MM.1S (cell line): ENCODE measurements around the gene NDFIP1.

Source experiments
- DNase-seq: peaks from one replicate; pipeline ENCODE4 v3.0.0-alpha.2; 2015
- H2AFZ ChIP-seq: fragments of 300-600 bp; sonication (generic); 2 replicates; pipeline ENCODE4 v1.6.0; 2016; ENCODE audit warnings: antibody characterized with exemption, low read length
- H3F3A ChIP-seq: fragments of 300-600 bp; sonication (generic); 2 replicates; pipeline ENCODE4 v1.6.1; 2016; ENCODE audit warnings: mild to moderate bottlenecking, antibody characterized with exemption, low read length, moderate library complexity, mixed read lengths; ENCODE audit not compliant: insufficient read depth
- H3K27ac ChIP-seq: fragments of 300-600 bp; sonication (generic); 2 replicates; pipeline ENCODE4 v1.5.1; 2016; ENCODE audit warnings: mild to moderate bottlenecking, low read length
- H3K27me3 ChIP-seq: fragments of 300-600 bp; sonication (generic); replicated peaks from 2 replicates; pipeline ENCODE4 v1.6.0; 2016; ENCODE audit warnings: low read length; ENCODE audit not compliant: insufficient read depth
- H3K36me3 ChIP-seq: fragments of 300-600 bp; sonication (generic); replicated peaks from 2 replicates; pipeline ENCODE4 v1.6.1; 2016; ENCODE audit warnings: mild to moderate bottlenecking, low read length, mixed read lengths; ENCODE audit not compliant: insufficient read depth
- H3K4me1 ChIP-seq: fragments of 300-600 bp; sonication (generic); 2 replicates; pipeline ENCODE4 v1.6.1; 2016; ENCODE audit warnings: low read length, mixed read lengths
- H3K4me2 ChIP-seq: fragments of 300-600 bp; sonication (generic); 2 replicates; pipeline ENCODE4 v1.6.0; 2016; ENCODE audit warnings: low read depth, low read length
- H3K4me3 ChIP-seq: fragments of 300-600 bp; sonication (generic); 2 replicates; pipeline ENCODE4 v1.5.1; 2016; ENCODE audit warnings: low read length, mixed read lengths
- H3K79me2 ChIP-seq: fragments of 300-600 bp; sonication (generic); 2 replicates; pipeline ENCODE4 v1.6.1; 2016; ENCODE audit warnings: mixed run types, low read length, mixed read lengths
- H3K9ac ChIP-seq: fragments of 300-600 bp; sonication (generic); 2 replicates; pipeline ENCODE4 v1.6.1; 2016; ENCODE audit warnings: low read length, mixed read lengths
- H3K9me2 ChIP-seq: fragments of 300-600 bp; sonication (generic); replicated peaks from 2 replicates; pipeline ENCODE4 v1.6.1; 2016; ENCODE audit warnings: mild to moderate bottlenecking, low read length, mixed read lengths; ENCODE audit not compliant: insufficient read depth
- H3K9me3 ChIP-seq: fragments of 300-600 bp; sonication (generic); replicated peaks from 2 replicates; pipeline ENCODE4 v1.6.1; 2016; ENCODE audit warnings: mild to moderate bottlenecking, low read length, mixed read lengths; ENCODE audit not compliant: insufficient read depth
- H4K20me1 ChIP-seq: fragments of 300-600 bp; sonication (generic); 2 replicates; pipeline ENCODE4 v1.6.1; 2016; ENCODE audit warnings: mild to moderate bottlenecking, low read length, moderate library complexity, mixed read lengths; ENCODE audit not compliant: insufficient read depth
- CTCF ChIP-seq: fragments of 300-600 bp; sonication (generic); IDR thresholded peaks from 2 replicates; pipeline ENCODE4 v1.5.1; 2016; ENCODE audit warnings: antibody characterized with exemption, low read length, mixed read lengths
- EZH2 ChIP-seq: fragments of 300-600 bp; sonication (generic); optimal IDR thresholded peaks from 2 replicates; pipeline ENCODE3; 2017; ENCODE audit warnings: low read depth, mild to moderate bottlenecking, antibody characterized with exemption, low read length, mixed read lengths
- EZH2phosphoT487 ChIP-seq: fragments of 300-600 bp; sonication (generic); IDR thresholded peaks from 2 replicates; pipeline ENCODE4 v1.6.1; 2018; ENCODE audit warnings: antibody characterized with exemption, low read length

NDFIP1 gene

GRCh38 chr5:142171270-142171669 lies 62.7 kb downstream of the NDFIP1 start:
- no peak overlapping the region for H3K4me2 ChIP-seq

DNA sequence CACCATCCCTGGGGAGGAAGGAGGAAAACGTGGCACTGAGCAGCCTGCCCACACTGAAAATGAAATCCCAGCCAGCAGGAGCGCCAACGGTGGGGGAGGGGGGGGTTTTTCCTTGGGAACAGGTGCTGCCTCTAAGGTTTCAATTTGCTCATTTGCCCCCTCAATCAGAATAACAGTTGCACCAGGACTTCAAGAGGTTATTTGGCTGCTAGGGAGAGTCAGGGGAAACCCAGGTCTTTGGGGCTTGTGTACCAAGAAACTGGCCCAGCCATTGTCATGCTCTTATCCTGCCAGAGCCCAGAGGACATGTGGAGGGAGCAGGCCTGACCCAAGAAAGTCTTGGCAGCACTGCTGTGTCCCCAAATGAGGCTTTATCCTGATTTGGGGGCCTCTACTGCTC lies 66.5 kb downstream of the NDFIP1 start:
- no peak overlapping the region for H3K4me2 ChIP-seq
- no peaks in the 10 kb centered on the region for H3K4me1 ChIP-seq
- H3K79me2 ChIP-seq = no peaks in the 10 kb centered on the region
- H3K27me3 ChIP-seq = no peaks in the 10 kb centered on the region
- no peak for TF ChIP-seq EZH2phosphoT487
- no peak for TF ChIP-seq EZH2
- no peak for TF ChIP-seq CTCF
- H3K9me3 ChIP-seq = no peaks in the 10 kb centered on the region
- no peak overlapping the region for H3K9ac ChIP-seq
- H3K4me3 ChIP-seq = no peak overlapping the region
- no peaks in the 10 kb centered on the region for H3K36me3 ChIP-seq
- H3F3A ChIP-seq = no peaks in the 10 kb centered on the region
- H3K27ac ChIP-seq = no peak overlapping the region
- H3K9me2 ChIP-seq = no peaks in the 10 kb centered on the region
- H2AFZ ChIP-seq = no peak overlapping the region
- no peaks in the 10 kb centered on the region for H4K20me1 ChIP-seq
- DNase-seq = no peak

More at GRCh38 chr5:142171270-142171669, 62.7 kb downstream of the NDFIP1 start:
- no peaks in the 10 kb centered on the region for H4K20me1 ChIP-seq
- H3K36me3 ChIP-seq = no peaks in the 10 kb centered on the region
- TF ChIP-seq EZH2 (no peak), CTCF (no peak), EZH2phosphoT487 (no peak)
- no peaks in the 10 kb centered on the region for H3F3A ChIP-seq
- no peaks in the 10 kb centered on the region for H3K27me3 ChIP-seq
- no peak overlapping the region for H2AFZ ChIP-seq
- no peaks in the 10 kb centered on the region for H3K9me3 ChIP-seq
- H3K79me2 ChIP-seq = no peaks in the 10 kb centered on the region
- H3K4me3 ChIP-seq = no peak overlapping the region
- H3K9ac ChIP-seq = no peak overlapping the region
- no peak overlapping the region for H3K27ac ChIP-seq
- no peaks in the 10 kb centered on the region for H3K9me2 ChIP-seq
- DNase-seq = no peak
- no peaks in the 10 kb centered on the region for H3K4me1 ChIP-seq

- H3K4me3 ChIP-seq = no peak overlapping the region
- H2AFZ ChIP-seq = no peak overlapping the region
- H3K27ac ChIP-seq = no peak overlapping the region
- H3K4me2 ChIP-seq = no peak overlapping the region
- H3K9ac ChIP-seq = no peak overlapping the region
- no peak for DNase-seq
- H4K20me1 ChIP-seq = no peaks in the 10 kb centered on the region
- no peaks in the 10 kb centered on the region for H3K9me3 ChIP-seq
- no peaks in the 10 kb centered on the region for H3F3A ChIP-seq
- no peaks in the 10 kb centered on the region for H3K27me3 ChIP-seq
- H3K4me1 ChIP-seq = no peaks in the 10 kb centered on the region
- TF ChIP-seq CTCF = no peak
- TF ChIP-seq EZH2 = no peak
- no peak for TF ChIP-seq EZH2phosphoT487
- no peaks in the 10 kb centered on the region for H3K79me2 ChIP-seq
- no peaks in the 10 kb centered on the region for H3K9me2 ChIP-seq
- no peaks in the 10 kb centered on the region for H3K36me3 ChIP-seq
Measured at GRCh38 chr5:142175461-142176142, 67.0 kb downstream of the NDFIP1 start.
